A549 (cell line): ENCODE measurements around the gene ATG101.
A peak's percentile ranks its signal among the peaks of the same experiment; 100 is the strongest.

Source experiments
- BHLHE40 ChIP-seq: IDR thresholded peaks from 2 replicates; pipeline ENCODE4 v1.6.1; 2012; ENCODE audit warnings: low read depth, low read length, inconsistent platforms
- CHD2 ChIP-seq: fragments of 150-350 bp; IDR thresholded peaks from 2 replicates; pipeline ENCODE4 v1.6.1; 2014; ENCODE audit warnings: low read length; ENCODE audit not compliant: partially characterized antibody
- EP300 ChIP-seq, 2 experiments: fragments of >200 bp; sonication (Bioruptor Twin); formaldehyde crosslinking; IDR thresholded peaks; 2 replicates in 1 of 2; 3 replicates in 1 of 2; pipeline ENCODE4 v1.6.1; 2016 to 2017
- HOXA7 ChIP-seq: fragments of 250-450 bp; sonication (Bioruptor Pico); IDR thresholded peaks from 2 replicates; pipeline ENCODE4 v1.5.0; 2020; ENCODE audit warnings: mild to moderate bottlenecking, moderate library complexity
- NFE2L2 ChIP-seq: fragments of 150-350 bp; conservative IDR thresholded peaks from 2 replicates; pipeline ENCODE4 v1.6.1; 2014; ENCODE audit warnings: low read length
- NR3C1 ChIP-seq: fragments of >200 bp; sonication (Bioruptor Twin); formaldehyde crosslinking; IDR thresholded peaks from 3 replicates; pipeline ENCODE4 v1.6.1; 2017
- PHF8 ChIP-seq: fragments of 200-600 bp; sonication (generic); IDR thresholded peaks from 2 replicates; pipeline ENCODE4 v1.6.1; 2016; ENCODE audit warnings: low read depth, mild to moderate bottlenecking, antibody characterized with exemption, moderate library complexity, borderline replicate concordance
- TF ChIP-seq, protein P1 (sequence below): fragments of >200 bp; sonication (Bioruptor Twin); formaldehyde crosslinking; IDR thresholded peaks from 3 replicates; pipeline ENCODE4 v1.5.1; 2016
- TF ChIP-seq, protein P2 (sequence below): IDR thresholded peaks from 2 replicates; pipeline ENCODE4 v1.6.1; 2012
- TF ChIP-seq, protein P3 (sequence below): fragments of 450-650 bp; IDR thresholded peaks from 2 replicates; pipeline ENCODE4 v1.6.1; 2014; ENCODE audit warnings: antibody characterized with exemption

DNA sequence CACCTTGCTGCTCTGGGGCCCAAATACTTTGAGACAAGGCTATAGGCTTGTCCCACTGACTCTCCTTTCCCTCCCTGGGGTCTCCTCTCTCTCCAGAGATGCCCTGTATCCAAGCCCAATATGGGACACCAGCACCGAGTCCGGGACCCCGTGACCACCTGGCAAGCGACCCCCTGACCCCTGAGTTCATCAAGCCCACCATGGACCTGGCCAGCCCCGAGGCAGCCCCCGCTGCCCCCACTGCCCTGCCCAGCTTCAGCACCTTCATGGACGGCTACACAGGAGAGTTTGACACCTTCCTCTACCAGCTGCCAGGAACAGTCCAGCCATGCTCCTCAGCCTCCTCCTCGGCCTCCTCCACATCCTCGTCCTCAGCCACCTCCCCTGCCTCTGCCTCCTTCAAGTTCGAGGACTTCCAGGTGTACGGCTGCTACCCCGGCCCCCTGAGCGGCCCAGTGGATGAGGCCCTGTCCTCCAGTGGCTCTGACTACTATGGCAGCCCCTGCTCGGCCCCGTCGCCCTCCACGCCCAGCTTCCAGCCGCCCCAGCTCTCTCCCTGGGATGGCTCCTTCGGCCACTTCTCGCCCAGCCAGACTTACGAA is 15.4 kb upstream of the ATG101 start:
- TF ChIP-seq EP300 (IDR thresholded peaks at IDR 0.05) (no peak), PHF8 (no peak), BHLHE40 (no peak), CHD2 (no peak), HOXA7 (CRISPR knock-in tag) (no peak; the same call in 1 of the 2 replicates), NR3C1 (no peak), NFE2L2 (no peak)
- TF ChIP-seq, protein P1, sequence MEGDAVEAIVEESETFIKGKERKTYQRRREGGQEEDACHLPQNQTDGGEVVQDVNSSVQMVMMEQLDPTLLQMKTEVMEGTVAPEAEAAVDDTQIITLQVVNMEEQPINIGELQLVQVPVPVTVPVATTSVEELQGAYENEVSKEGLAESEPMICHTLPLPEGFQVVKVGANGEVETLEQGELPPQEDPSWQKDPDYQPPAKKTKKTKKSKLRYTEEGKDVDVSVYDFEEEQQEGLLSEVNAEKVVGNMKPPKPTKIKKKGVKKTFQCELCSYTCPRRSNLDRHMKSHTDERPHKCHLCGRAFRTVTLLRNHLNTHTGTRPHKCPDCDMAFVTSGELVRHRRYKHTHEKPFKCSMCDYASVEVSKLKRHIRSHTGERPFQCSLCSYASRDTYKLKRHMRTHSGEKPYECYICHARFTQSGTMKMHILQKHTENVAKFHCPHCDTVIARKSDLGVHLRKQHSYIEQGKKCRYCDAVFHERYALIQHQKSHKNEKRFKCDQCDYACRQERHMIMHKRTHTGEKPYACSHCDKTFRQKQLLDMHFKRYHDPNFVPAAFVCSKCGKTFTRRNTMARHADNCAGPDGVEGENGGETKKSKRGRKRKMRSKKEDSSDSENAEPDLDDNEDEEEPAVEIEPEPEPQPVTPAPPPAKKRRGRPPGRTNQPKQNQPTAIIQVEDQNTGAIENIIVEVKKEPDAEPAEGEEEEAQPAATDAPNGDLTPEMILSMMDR, result no peak
- TF ChIP-seq, protein P2, sequence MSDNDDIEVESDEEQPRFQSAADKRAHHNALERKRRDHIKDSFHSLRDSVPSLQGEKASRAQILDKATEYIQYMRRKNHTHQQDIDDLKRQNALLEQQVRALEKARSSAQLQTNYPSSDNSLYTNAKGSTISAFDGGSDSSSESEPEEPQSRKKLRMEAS, result no peak
- TF ChIP-seq, protein P3, sequence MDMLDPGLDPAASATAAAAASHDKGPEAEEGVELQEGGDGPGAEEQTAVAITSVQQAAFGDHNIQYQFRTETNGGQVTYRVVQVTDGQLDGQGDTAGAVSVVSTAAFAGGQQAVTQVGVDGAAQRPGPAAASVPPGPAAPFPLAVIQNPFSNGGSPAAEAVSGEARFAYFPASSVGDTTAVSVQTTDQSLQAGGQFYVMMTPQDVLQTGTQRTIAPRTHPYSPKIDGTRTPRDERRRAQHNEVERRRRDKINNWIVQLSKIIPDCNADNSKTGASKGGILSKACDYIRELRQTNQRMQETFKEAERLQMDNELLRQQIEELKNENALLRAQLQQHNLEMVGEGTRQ, result peak; percentile 7; the same call in 1 of the 2 replicates
